Mucosa of descending colon (tissue), 3 donors: ENCODE measurements around the gene GTF2H1. TPM values are rescaled to one million over a fixed set of nuclear protein-coding genes. Genes with fewer than 3 reads are reported as not detected.
A peak's percentile ranks its signal among the peaks of the same experiment; 100 is the strongest.

Source experiments
- ATAC-seq: fragments of 200-7000 bp; cut with Tn5 transposase; one replicate; pipeline ENCODE4 v1.9.1; 2020; ENCODE audit warnings: mild to moderate bottlenecking, moderate library complexity
- DNase-seq, 3 donors: peaks; one replicate each; pipeline ENCODE4 v3.0.0-alpha.2; 2020
- H3K36me3 ChIP-seq: fragments of 200-600 bp; one replicate; pipeline ENCODE4 v1.8.0; 2021; ENCODE audit warnings: low read depth, mild to moderate bottlenecking
- H3K4me1 ChIP-seq: fragments of 200-600 bp; one replicate; pipeline ENCODE4 v1.8.0; 2021; ENCODE audit warnings: low read depth, mild to moderate bottlenecking
- H3K4me3 ChIP-seq: fragments of 200-600 bp; one replicate; pipeline ENCODE4 v1.8.0; 2021; ENCODE audit warnings: mild to moderate bottlenecking
- H3K9me3 ChIP-seq: fragments of 200-600 bp; one replicate; pipeline ENCODE4 v1.8.0; 2021; ENCODE audit warnings: mild to moderate bottlenecking
- CTCF ChIP-seq: fragments of 200-600 bp; IDR thresholded peaks from one replicate; pipeline ENCODE4 v1.8.0; 2022; ENCODE audit warnings: antibody characterized with exemption, mild to moderate bottlenecking
- intact Hi-C, 2 donors: fragments of 100-400 bp; cut with DNase I in 1 of 2; cut with micrococcal nuclease in 1 of 2; formaldehyde crosslinking; loops; one replicate each; pipeline versions ENCODE4 v1.11.0 to v1.11.1; 2022; cut with DNase I, micrococcal nuclease
- long read RNA-seq, 2 donors: library from polyadenylated mRNA; unstranded; transcript quantifications; one replicate each; pipeline ENCODE4 v2.0.0, GENCODE V29; 2019 to 2021
- total RNA-seq, 3 donors: library from RNA; stranded (reverse); fragmentation: NEBNext Ultra II Directional in 2 of 3; extraction: Animal tissue kit (Norgen Biotek cat#: 25700) in 2 of 3; gene quantifications; one replicate each; pipeline versions ENCODE4 v1.2.1 to v1.2.4, GENCODE V29; 2021 to 2023
- donor health status: DM: no; HTN: no; CAD: no; lungs with moderate emphysema.
- donor health status: DM: no; HTN: no; CAD: no.
- donor health status: DM: no; HTN: yes; CAD: no.

The GTF2H1 gene
- total RNA-seq: 10 to 100 TPM; 32.8 to 43.3 (median 35.9) TPM
- long read RNA-seq, donor 1, transcript GTF2H1-201 (15 exons, 2,982 nt): major isoform, 28 of 32 reads
- long read RNA-seq, donor 1, partial matches to known transcripts: 1 of 32 reads
- long read RNA-seq, donor 1, other reads (novel, unspliced or antisense): 3 of 32 reads
- long read RNA-seq, donor 2, partial matches to known transcripts: 3 of 9 reads
- long read RNA-seq, donor 2, other reads (novel, unspliced or antisense): 1 of 9 reads

DNA sequence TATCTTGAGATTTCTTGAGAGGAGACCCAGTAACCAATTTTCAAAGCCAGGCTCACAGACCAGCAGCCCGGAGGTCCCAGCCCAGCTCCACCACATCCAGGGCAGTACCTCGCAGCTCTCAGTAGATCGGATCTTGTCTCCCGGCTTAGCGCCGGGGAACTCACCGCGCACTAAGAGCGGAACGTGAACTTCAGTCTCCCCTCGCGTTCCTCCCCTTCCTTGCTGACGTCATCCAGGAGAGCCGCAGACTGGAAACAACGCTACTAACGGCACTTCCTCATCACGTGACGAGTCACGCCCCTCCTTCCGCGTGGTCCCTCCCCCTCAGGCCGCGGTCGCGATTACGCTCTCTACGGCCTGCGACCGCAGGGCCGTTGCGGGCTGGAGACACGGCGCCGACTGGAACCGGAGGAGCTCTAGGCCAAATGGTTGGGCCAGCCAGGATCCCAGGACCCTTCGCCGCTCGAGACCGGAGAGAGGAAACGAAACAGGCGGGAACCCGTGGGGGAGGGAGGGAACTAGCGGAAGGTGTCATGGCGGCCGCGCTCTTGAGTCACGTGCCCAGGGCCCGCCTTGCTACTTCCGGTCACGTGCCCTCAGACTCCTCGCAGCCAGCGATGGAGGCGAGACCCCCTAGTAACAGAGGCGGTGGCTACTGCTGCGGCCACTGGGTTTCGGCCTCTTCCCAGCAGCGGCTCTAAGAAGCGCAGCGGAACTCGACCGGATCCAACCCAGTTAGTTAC, at the start of gene GTF2H1, which contains the start of gene HPS5:
TSS of gene GTF2H1 (plus strand) at position 599 of the 743 bp plus-strand sequence. CDS start 10,508 bp downstream, outside the sequence.
TSS of gene HPS5 (minus strand) at position 172 of the 743 bp plus-strand sequence. CDS start 4,282 bp downstream, outside the sequence.
- Histone ChIP-seq H3K4me1 (peaks cover 32% of the 10 kb centered on the region), H3K36me3 (no peaks in the 10 kb centered on the region), H3K9me3 (no peaks in the 10 kb centered on the region), H3K4me3 (peak within 1 kb of the TSS; percentile 71)
- TF ChIP-seq CTCF: no peak
- peak; percentile 95 to 98 (median 97) for DNase-seq
- ATAC-seq: peak; percentile 98
- intact Hi-C loops: loop anchor here in 1 of 2 donors (5.0 kb wide), 1 partner anchor 75 kb away; no protein-coding TSS in a partner anchor

- TF ChIP-seq CTCF: no peak
- intact Hi-C loops: no loop called here
- H3K36me3 ChIP-seq: no peaks in the 10 kb centered on the region
- ATAC-seq (no peak), DNase-seq (peak in 1 of 3 donors; percentile 27)
- H3K4me1 ChIP-seq: no peaks in the 10 kb centered on the region
- H3K9me3 ChIP-seq: no peaks in the 10 kb centered on the region
- H3K4me3 ChIP-seq: no peak overlapping the region
These were observed 44.6 kb upstream of the GTF2H1 start for GRCh38 chr11:18277565-18278271.

DNA sequence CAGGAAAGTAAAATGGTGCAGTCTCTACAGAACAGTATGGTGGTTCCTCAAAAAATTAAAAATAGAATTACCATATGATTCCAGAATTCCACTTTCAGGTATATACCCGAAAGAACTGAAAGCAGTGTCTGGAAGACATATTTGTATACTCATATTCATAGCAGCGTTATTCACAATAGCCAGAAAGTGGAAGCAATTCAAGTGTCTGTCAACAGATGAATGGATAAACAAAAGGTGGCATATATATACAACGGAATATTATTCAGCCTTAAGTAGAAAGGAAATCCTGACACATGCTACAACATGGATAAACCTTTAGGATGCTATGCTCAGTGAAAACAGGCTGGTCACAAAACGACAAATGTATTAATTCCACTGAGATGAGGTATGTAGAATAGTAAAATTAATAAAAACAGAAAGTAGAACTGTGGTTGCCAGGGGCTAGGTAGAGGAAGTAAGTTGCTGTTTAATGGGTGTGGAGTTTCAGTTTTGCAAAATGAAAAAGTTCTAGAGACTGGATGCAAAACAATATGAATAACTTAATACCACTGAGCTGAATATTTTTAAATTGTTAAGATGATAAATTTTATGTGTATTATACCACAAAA, 41.8 kb upstream of the GTF2H1 start:
- no peak for TF ChIP-seq CTCF
- intact Hi-C loops: no loop called here
- DNase-seq: no peak
- Histone ChIP-seq H3K4me1 (no peaks in the 10 kb centered on the region), H3K9me3 (no peaks in the 10 kb centered on the region), H3K36me3 (peaks cover 5% of the 10 kb centered on the region), H3K4me3 (no peak overlapping the region)
- peak; percentile 31 for ATAC-seq

DNA sequence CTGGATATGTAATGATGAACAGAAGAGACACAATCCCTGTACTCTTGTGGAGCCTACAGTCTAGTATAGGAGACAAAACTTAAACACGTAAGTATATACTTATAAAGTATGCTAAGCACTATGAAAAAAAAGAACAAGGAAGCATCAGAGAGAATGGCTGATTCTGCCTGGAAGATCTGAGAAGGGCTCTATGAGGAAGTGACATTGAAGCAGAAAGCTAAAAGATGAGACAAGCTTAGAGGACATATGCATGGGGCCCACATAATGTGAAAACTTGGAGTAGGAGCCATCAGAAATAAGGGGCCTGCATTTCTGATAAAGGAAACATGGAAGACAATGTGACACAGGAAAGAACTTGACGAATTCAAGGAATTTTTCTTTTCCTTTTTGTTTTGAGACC, 39.7 kb upstream of the GTF2H1 start:
- no peak for TF ChIP-seq CTCF
- ATAC-seq (peak; percentile 19), DNase-seq (no peak)
- intact Hi-C loops: no loop called here
- Histone ChIP-seq H3K4me1 (no peaks in the 10 kb centered on the region), H3K4me3 (no peak overlapping the region), H3K36me3 (peaks cover 8% of the 10 kb centered on the region), H3K9me3 (no peaks in the 10 kb centered on the region)

DNA sequence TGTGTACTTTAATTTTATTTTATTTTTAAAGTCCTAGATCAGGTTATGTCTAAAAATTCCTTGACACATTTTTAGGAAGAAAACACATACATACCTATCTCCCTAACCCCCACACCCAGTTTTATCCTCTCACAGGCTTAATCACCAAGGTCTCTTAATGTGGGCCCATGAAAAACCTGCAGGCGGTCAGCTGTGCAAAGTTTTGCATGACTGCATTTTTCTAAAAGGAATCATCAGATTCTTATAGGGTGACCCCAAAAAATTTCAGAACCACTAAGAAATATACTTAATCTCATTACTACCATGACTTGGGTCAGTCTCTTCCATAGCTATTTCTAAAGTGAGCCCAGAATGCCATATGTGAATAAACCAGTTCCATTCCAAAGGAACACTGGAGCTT, 36.5 kb upstream of the GTF2H1 start:
- no peaks in the 10 kb centered on the region for H3K9me3 ChIP-seq
- ATAC-seq: no peak
- H3K36me3 ChIP-seq: peaks cover 8% of the 10 kb centered on the region
- no peak for TF ChIP-seq CTCF
- DNase-seq: no peak
- intact Hi-C loops: no loop called here
- no peak overlapping the region for H3K4me3 ChIP-seq
- H3K4me1 ChIP-seq: no peaks in the 10 kb centered on the region
